ENCODE results near the gene HM13. TPM values are rescaled to one million over a fixed set of nuclear protein-coding genes. Genes with fewer than 3 reads are reported as not detected.
"Not testable (repeated sequence)": the region's sequence is repeated elsewhere in the genome, so short reads cannot be mapped to it uniquely, and the experiment has no call there.

Gene HM13
- total RNA-seq, 2 donors from 2014 or later: 131 to 146 TPM

- Mint-ChIP-seq H3K27me3 (ENCODE audit: low read depth) (no peaks in the 10 kb centered on the region), H3K9me3 (no peaks in the 10 kb centered on the region), H3K36me3 (ENCODE audit: insufficient read depth in 2 of 2) (no peaks in the 10 kb centered on the region), H3K27ac (no peak overlapping the region), H3K4me1 (ENCODE audit: low read depth) (peaks cover 7% of the 10 kb centered on the region), H3K4me3 (no peak overlapping the region)
- ATAC-seq (replicated peaks in 1 of 2) (no peak), DNase-seq (no peak)
These were observed 81.6 kb downstream of the HM13 start for GRCh38 chr20:31595654-31596411.

GRCh38 chr20:31596412-31596715 is 82.1 kb downstream of the HM13 start:
- ATAC-seq (replicated peaks in 1 of 2); H3K4me3 Mint-ChIP-seq; H3K27ac Mint-ChIP-seq; DNase-seq; H3K4me1 Mint-ChIP-seq (ENCODE audit: low read depth); H3K36me3 Mint-ChIP-seq (ENCODE audit: insufficient read depth in 2 of 2); H3K9me3 Mint-ChIP-seq; H3K27me3 Mint-ChIP-seq (ENCODE audit: low read depth): not testable (repeated sequence)

- DNase-seq (no peak), ATAC-seq (replicated peaks in 1 of 2) (no peak)
- Mint-ChIP-seq H3K9me3 (no peaks in the 10 kb centered on the region), H3K27ac (no peak overlapping the region), H3K27me3 (ENCODE audit: low read depth) (no peaks in the 10 kb centered on the region), H3K4me3 (no peak overlapping the region), H3K36me3 (ENCODE audit: insufficient read depth in 2 of 2) (no peaks in the 10 kb centered on the region), H3K4me1 (ENCODE audit: low read depth) (peaks cover 7% of the 10 kb centered on the region)
These were observed 82.7 kb downstream of the HM13 start for GRCh38 chr20:31596831-31597480.

GRCh38 chr20:31597481-31597855 is 83.2 kb downstream of the HM13 start:
- no peak overlapping the region for H3K4me3 Mint-ChIP-seq
- H3K27ac Mint-ChIP-seq: no peak overlapping the region
- peaks cover 10% of the 10 kb centered on the region for H3K4me1 Mint-ChIP-seq (ENCODE audit: low read depth)
- no peaks in the 10 kb centered on the region for H3K36me3 Mint-ChIP-seq (ENCODE audit: insufficient read depth in 2 of 2)
- DNase-seq: no peak
- H3K27me3 Mint-ChIP-seq (ENCODE audit: low read depth): peaks cover 4% of the 10 kb centered on the region
- H3K9me3 Mint-ChIP-seq: no peaks in the 10 kb centered on the region
- ATAC-seq (replicated peaks in 1 of 2): no peak

- Mint-ChIP-seq H3K27ac (no peak overlapping the region), H3K4me1 (ENCODE audit: low read depth) (peaks cover 40% of the 10 kb centered on the region), H3K36me3 (ENCODE audit: insufficient read depth in 2 of 2) (peaks cover 0 to 4% of the 10 kb centered on the region in 2 donors), H3K9me3 (no peaks in the 10 kb centered on the region), H3K27me3 (ENCODE audit: low read depth) (peaks cover 40% of the 10 kb centered on the region), H3K4me3 (no peak overlapping the region)
- ATAC-seq (replicated peaks in 1 of 2) (no peak), DNase-seq (no peak)
These were observed 88.2 kb downstream of the HM13 start for GRCh38 chr20:31602431-31602778.

- Mint-ChIP-seq H3K27me3 (ENCODE audit: low read depth) (peaks cover 45% of the 10 kb centered on the region), H3K4me3 (peak overlapping the region; percentile 67 to 91), H3K27ac (no peak overlapping the region), H3K4me1 (ENCODE audit: low read depth) (peaks cover 40% of the 10 kb centered on the region), H3K9me3 (no peaks in the 10 kb centered on the region), H3K36me3 (ENCODE audit: insufficient read depth in 2 of 2) (peaks cover 0 to 4% of the 10 kb centered on the region in 2 donors)
- DNase-seq (peak; percentile 73 to 79), ATAC-seq (replicated peaks in 1 of 2) (peak; percentile 80 to 85)
These were observed 88.7 kb downstream of the HM13 start for GRCh38 chr20:31602779-31603441.

- H3K27me3 Mint-ChIP-seq (ENCODE audit: low read depth): peaks cover 47% of the 10 kb centered on the region
- H3K4me3 Mint-ChIP-seq: peak overlapping the region; percentile 91 to 99
- H3K9me3 Mint-ChIP-seq: no peaks in the 10 kb centered on the region
- H3K27ac Mint-ChIP-seq: no peak overlapping the region
- DNase-seq (peak; percentile 80 to 82), ATAC-seq (replicated peaks in 1 of 2) (peak; percentile 43 to 55)
- peaks cover 40% of the 10 kb centered on the region for H3K4me1 Mint-ChIP-seq (ENCODE audit: low read depth)
- H3K36me3 Mint-ChIP-seq (ENCODE audit: insufficient read depth in 2 of 2): peaks cover 0 to 4% of the 10 kb centered on the region in 2 donors
These were observed 89.8 kb downstream of the HM13 start for GRCh38 chr20:31603822-31604566.

- DNase-seq (no peak), ATAC-seq (replicated peaks in 1 of 2) (no peak)
- Mint-ChIP-seq H3K36me3 (ENCODE audit: insufficient read depth in 2 of 2) (peaks cover 0 to 4% of the 10 kb centered on the region in 2 donors), H3K9me3 (no peaks in the 10 kb centered on the region), H3K27me3 (ENCODE audit: low read depth) (peaks cover 47% of the 10 kb centered on the region), H3K4me3 (peak overlapping the region; percentile 91 to 99), H3K4me1 (ENCODE audit: low read depth) (peaks cover 40% of the 10 kb centered on the region), H3K27ac (no peak overlapping the region)
These were observed 90.4 kb downstream of the HM13 start for GRCh38 chr20:31604567-31605030.

GRCh38 chr20:31605031-31605901 is 91.0 kb downstream of the HM13 start, which contains the start of gene ID1:
Gene ID1, plus strand, starts transcription at chr20:31605289. Its CDS starts 99 bp downstream, at chr20:31605388.
- ATAC-seq (replicated peaks in 1 of 2) (peak; percentile 84), DNase-seq (peak; percentile 90 to 91)
- Mint-ChIP-seq H3K36me3 (ENCODE audit: insufficient read depth in 2 of 2) (peaks cover 0 to 4% of the 10 kb centered on the region in 2 donors), H3K9me3 (no peaks in the 10 kb centered on the region), H3K27ac (peak within 1 kb of the TSS; percentile 29), H3K4me1 (ENCODE audit: low read depth) (peaks cover 40% of the 10 kb centered on the region), H3K27me3 (ENCODE audit: low read depth) (peaks cover 47% of the 10 kb centered on the region), H3K4me3 (peak within 1 kb of the TSS; percentile 91 to 99)

- peak overlapping the region; percentile 91 to 99 for H3K4me3 Mint-ChIP-seq
- DNase-seq (peak in 1 of 2 donors; percentile 30), ATAC-seq (replicated peaks in 1 of 2) (no peak)
- peaks cover 48% of the 10 kb centered on the region for H3K27me3 Mint-ChIP-seq (ENCODE audit: low read depth)
- H3K27ac Mint-ChIP-seq: peak overlapping the region; percentile 28
- H3K36me3 Mint-ChIP-seq (ENCODE audit: insufficient read depth in 2 of 2): peaks cover 0 to 4% of the 10 kb centered on the region in 2 donors
- H3K9me3 Mint-ChIP-seq: no peaks in the 10 kb centered on the region
- peaks cover 40% of the 10 kb centered on the region for H3K4me1 Mint-ChIP-seq (ENCODE audit: low read depth)
These were observed 91.9 kb downstream of the HM13 start for GRCh38 chr20:31605902-31606803.

- H3K27me3 Mint-ChIP-seq (ENCODE audit: low read depth): peaks cover 55% of the 10 kb centered on the region
- H3K36me3 Mint-ChIP-seq (ENCODE audit: insufficient read depth in 2 of 2): peaks cover 0 to 4% of the 10 kb centered on the region in 2 donors
- H3K4me1 Mint-ChIP-seq (ENCODE audit: low read depth): peaks cover 40% of the 10 kb centered on the region
These were observed 92.8 kb downstream of the HM13 start for GRCh38 chr20:31606804-31607639.

More at GRCh38 chr20:31606804-31607639, 92.8 kb downstream of the HM13 start:
- Mint-ChIP-seq H3K27ac (no peak overlapping the region), H3K4me3 (peak overlapping the region in 1 of 2 donors; percentile 91), H3K9me3 (no peaks in the 10 kb centered on the region)
- ATAC-seq (replicated peaks in 1 of 2) (no peak), DNase-seq (no peak)

Measured in activated T-cell treated with anti-CD3 and anti-CD28 coated beads, Interleukin-2, amount 50 U/mL, for 72 hours (primary cell).